NOMO-1 (cell line): Measurements from ENCODE around the gene ERVFRD-1.

Experiments used
- DNase-seq, 2 experiments: peaks; one replicate each; lab custom pipeline; 2025; ENCODE audit not compliant: unreplicated experiment in 2 of 2; lab: John Stamatoyannopoulos, UW

ERVFRD-1 gene

GRCh38 chr6:11055127-11055627 is 56.3 kb downstream of the ERVFRD-1 start:
- DNase-seq = no peak

- DNase-seq = no peak
These were observed 56.8 kb downstream of the ERVFRD-1 start for GRCh38 chr6:11054722-11055121.

- DNase-seq = no peak
These were observed 58.2 kb downstream of the ERVFRD-1 start for GRCh38 chr6:11053307-11053706.
